Measurements from ENCODE around the gene PHETA1.

PHETA1 gene

DNA sequence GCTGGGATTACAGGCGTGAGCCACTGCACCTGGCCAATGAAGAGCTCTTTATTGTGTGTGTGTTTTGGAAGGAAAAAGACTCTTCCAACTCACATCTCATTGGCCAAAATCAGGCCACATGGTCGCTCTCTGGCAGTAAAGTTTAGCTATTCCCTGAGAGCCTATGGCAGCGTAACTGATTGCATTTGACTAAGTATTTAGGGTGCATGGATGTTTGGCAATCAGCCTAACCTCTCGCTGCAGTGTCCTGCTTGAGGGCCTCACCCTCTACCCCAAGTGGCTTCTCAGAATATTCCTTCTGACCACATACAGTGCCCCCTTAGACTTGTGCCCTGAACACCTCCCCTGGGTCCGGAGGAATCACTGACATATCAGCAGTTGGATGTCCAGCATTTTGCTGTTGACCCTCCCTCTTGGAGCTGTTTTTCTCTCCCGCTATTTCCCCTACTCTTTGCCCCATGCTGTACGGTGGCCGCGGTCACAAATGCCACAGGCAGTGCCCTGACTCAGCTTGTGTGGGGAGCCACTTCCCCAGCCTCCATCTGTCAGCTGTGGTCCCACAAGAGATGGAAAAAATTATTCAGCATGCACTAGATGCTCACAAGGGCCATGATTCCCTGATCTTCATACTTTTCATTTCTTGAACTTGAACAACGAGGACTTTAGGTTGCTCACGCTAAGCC, 9.5 kb downstream of the PHETA1 start:
- TF ChIP-seq, protein P1, sequence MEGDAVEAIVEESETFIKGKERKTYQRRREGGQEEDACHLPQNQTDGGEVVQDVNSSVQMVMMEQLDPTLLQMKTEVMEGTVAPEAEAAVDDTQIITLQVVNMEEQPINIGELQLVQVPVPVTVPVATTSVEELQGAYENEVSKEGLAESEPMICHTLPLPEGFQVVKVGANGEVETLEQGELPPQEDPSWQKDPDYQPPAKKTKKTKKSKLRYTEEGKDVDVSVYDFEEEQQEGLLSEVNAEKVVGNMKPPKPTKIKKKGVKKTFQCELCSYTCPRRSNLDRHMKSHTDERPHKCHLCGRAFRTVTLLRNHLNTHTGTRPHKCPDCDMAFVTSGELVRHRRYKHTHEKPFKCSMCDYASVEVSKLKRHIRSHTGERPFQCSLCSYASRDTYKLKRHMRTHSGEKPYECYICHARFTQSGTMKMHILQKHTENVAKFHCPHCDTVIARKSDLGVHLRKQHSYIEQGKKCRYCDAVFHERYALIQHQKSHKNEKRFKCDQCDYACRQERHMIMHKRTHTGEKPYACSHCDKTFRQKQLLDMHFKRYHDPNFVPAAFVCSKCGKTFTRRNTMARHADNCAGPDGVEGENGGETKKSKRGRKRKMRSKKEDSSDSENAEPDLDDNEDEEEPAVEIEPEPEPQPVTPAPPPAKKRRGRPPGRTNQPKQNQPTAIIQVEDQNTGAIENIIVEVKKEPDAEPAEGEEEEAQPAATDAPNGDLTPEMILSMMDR (IDR thresholded peaks at IDR 0.05; ENCODE audit: borderline replicate concordance, control extremely low read depth, extremely low read depth, insufficient read depth, missing control alignments), result no peak
- no peak for DNase-seq (ENCODE audit: low spot score)

DNA sequence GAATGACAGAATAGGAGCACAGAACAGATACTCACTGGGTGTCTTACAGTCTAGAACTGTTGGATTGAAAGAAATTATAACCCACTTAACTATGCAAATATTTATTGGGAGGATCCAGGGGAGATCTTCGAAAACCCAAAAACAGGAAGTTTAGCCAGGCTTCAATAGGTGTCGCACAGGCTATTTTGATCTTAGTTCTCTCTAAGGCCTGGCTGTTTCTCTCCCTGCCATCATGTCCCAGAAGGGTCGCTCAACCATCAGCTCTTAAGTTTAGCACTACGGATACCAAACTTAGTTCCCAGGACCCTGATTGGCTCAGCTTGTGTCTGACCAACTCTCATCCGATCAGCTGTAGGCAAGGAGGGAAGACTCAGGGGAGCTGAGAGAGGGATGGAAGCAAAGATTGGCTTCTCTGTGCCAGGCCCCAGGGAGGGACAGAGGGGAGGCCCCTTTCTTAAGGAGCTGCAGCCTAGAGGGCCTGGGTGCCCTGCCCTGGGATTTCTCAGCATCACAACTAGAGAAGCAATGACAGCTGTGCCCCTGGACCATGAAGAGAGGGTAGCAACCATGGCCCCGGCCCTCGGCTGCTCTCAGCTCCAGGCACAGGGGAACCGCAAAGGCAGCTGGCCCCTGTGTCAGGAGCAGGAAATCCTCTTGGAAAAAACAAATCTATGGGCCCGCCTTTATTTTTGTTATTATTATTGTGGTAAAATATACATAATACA, 13.5 kb downstream of the PHETA1 start:
- no peak for DNase-seq (ENCODE audit: low spot score)
- TF ChIP-seq, protein P1 (IDR thresholded peaks at IDR 0.05; ENCODE audit: borderline replicate concordance, control extremely low read depth, extremely low read depth, insufficient read depth, missing control alignments), result no peak
- in situ Hi-C loops (cut with MboI; ENCODE audit: low sequenced_read_pairs, unreplicated experiment), result no loop called here

More for the DNA sequence above, 9.5 kb downstream of the PHETA1 start:
- in situ Hi-C loops (cut with MboI; ENCODE audit: low sequenced_read_pairs, unreplicated experiment), result no loop called here

DNA sequence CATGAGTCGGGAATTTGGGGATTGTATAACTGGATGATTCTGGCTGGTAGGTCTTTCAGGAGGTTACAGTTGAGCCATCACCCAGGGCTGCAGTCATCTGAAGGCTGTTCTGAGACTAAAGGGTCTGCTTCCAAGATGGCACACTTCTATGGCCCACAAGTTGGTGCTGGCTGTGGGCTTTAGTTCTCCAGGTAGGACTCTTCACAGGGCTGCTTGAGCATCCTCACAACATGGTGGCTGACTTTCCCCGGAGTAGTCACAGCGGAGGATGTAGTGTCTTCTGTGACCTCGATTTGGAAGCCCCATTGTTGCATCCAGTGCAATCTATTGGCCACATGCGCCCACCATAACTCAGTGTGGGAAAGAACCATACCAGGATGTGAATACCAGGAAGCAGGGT, 14.4 kb downstream of the PHETA1 start:
- TF ChIP-seq, protein P1 (IDR thresholded peaks at IDR 0.05; ENCODE audit: borderline replicate concordance, control extremely low read depth, extremely low read depth, insufficient read depth, missing control alignments), result no peak
- DNase-seq (ENCODE audit: low spot score), result no peak
- in situ Hi-C loops (cut with MboI; ENCODE audit: low sequenced_read_pairs, unreplicated experiment), result no loop called here

DNA sequence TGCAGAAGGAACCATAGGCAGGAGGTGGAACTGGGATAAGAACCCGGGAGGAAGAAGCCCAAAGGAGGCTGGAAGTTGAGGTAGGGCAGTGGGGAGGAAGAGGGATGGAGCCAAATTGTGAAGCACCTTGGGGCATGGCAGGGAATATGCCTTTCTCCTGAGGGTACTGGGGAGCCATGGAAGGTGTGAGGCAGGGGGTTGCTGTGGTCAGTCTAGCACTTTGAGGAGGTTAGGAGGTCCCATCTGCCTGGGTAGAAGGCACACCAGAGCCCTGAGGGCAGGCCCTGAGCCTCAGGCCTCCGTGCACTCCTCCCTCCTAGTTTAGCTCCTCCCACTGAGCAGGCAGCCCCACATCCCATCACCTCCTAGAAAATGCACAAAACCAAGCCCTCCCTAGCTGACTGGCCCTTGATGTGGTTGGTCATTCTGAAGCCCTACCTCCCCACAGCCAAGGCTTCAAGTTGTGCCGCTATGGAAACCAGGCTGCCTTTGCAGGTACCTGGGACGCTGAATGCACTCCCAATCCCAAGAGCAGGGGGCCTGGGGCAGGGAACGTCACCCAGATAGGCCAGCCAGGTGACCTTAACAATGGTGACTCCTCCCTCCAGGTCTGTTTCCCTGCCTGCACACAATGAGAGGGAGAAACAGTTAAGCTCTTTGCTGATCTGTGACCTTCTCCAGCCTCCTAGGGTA, 15.1 kb downstream of the PHETA1 start:
- in situ Hi-C loops (cut with MboI; ENCODE audit: low sequenced_read_pairs, unreplicated experiment), result no loop called here
- TF ChIP-seq, protein P1 (IDR thresholded peaks at IDR 0.05; ENCODE audit: borderline replicate concordance, control extremely low read depth, extremely low read depth, insufficient read depth, missing control alignments), result no peak

DNA sequence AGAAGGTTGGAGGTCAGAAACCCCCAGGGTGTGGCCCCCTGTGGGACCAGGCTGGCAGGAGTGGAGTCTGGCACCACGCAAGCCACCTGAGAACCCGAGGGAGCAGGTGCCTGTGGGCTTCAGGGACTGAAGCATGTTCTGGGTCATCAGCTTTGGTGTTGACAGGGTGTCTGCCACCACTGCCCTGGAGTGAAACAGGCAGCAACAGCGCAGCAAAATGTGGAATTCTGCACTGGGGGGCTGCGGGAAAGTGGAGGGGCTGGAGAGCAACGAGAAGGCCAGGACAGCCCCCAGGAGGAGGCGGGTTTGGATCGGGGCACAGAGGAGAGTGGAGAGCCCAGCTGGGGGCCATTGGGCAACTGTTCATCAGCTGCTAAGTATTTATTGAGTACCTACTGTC, 15.9 kb downstream of the PHETA1 start:
- TF ChIP-seq, protein P1 (IDR thresholded peaks at IDR 0.05; ENCODE audit: borderline replicate concordance, control extremely low read depth, extremely low read depth, insufficient read depth, missing control alignments), result no peak
- in situ Hi-C loops (cut with MboI; ENCODE audit: low sequenced_read_pairs, unreplicated experiment), result no loop called here
- no peak for DNase-seq (ENCODE audit: low spot score)

More for the DNA sequence above, 15.1 kb downstream of the PHETA1 start:
- DNase-seq (ENCODE audit: low spot score), result no peak

DNA sequence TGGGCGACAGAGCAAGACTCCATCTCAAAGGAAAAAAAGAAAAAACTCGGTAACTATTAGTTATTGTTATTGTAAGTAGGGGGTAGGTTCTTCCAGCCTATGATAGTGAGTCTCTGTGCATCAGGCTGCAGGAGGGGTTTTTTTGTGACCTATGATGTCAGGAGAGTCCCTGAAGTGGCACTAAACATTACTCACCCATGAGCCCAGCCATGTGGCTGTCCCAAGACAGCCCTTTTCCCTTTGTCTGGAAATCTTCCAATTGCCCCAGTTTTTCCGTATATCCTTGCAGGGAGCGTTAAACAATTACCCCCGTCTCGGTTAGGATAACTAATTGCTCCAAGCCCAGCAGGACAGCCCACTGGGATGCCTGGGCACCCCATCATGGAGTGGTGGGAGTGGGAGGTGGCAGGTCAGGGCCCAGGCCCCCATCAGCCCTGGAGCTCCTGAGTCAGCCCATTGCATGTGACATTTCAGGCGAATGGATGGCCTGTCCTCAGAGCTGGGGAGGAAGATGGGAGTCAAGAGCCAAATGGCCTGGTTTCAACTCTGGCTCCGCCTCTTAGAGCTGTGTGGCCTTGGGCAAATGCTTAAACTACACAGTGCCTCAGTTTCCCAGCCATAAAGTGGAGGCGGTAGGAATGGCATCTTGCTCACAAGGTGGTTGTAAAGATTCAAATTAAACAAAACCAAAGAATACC, 16.4 kb downstream of the PHETA1 start:
- TF ChIP-seq, protein P1 (IDR thresholded peaks at IDR 0.05; ENCODE audit: borderline replicate concordance, control extremely low read depth, extremely low read depth, insufficient read depth, missing control alignments), result no peak
- in situ Hi-C loops (cut with MboI; ENCODE audit: low sequenced_read_pairs, unreplicated experiment), result no loop called here
- DNase-seq (ENCODE audit: low spot score), result no peak

Data from GM13976 (cell line).